C4-2B (cell line): ENCODE results near the gene TMEM11.

Experiments
- ZFX ChIP-seq: fragments of 450-650 bp; IDR thresholded peaks from 2 replicates; pipeline ENCODE4 v1.6.1; 2017
- TF ChIP-seq, protein P1 (sequence below): fragments of 450-650 bp; conservative IDR thresholded peaks from 2 replicates; pipeline ENCODE4 v1.5.1; 2017; ENCODE audit warnings: mild to moderate bottlenecking

DNA sequence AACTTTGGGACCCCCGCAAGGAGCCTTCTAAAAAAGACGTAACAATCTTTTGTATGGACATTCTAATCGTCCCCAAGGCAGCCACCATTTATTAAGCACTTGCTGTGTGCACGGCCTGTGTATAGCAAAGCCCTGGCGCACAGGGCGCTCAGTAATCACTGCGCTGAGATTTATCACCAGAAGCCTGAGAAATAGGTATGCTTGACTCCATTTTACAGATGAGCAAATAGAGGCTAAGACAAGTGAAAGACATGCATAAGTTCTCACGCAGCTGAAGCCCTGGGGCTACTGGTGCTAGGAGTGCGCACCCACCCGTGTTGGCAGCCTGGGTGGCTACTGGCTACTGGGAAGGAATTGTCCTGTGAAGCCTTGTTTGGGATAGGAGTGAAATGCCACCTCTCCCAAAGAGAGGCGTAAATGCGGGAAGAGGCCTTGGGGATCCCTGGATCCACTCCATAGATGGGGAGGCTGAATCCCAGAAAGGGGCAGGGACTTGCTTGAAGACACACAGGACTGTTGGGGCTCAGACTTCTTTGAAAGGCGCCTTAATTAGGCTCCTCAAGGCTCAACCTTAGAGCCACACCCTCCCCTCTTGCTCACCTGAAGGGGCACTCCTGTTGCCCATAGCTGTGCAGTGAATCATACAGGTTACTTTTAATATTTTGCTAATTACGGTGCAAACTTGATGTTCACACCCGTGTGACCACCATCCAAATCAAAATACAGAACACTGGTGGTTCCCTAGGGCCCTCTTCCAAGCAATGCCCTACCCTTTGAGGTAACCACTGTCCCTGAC is 39.9 kb upstream of the TMEM11 start:
- TF ChIP-seq, protein P1, sequence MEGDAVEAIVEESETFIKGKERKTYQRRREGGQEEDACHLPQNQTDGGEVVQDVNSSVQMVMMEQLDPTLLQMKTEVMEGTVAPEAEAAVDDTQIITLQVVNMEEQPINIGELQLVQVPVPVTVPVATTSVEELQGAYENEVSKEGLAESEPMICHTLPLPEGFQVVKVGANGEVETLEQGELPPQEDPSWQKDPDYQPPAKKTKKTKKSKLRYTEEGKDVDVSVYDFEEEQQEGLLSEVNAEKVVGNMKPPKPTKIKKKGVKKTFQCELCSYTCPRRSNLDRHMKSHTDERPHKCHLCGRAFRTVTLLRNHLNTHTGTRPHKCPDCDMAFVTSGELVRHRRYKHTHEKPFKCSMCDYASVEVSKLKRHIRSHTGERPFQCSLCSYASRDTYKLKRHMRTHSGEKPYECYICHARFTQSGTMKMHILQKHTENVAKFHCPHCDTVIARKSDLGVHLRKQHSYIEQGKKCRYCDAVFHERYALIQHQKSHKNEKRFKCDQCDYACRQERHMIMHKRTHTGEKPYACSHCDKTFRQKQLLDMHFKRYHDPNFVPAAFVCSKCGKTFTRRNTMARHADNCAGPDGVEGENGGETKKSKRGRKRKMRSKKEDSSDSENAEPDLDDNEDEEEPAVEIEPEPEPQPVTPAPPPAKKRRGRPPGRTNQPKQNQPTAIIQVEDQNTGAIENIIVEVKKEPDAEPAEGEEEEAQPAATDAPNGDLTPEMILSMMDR: no peak
- no peak for TF ChIP-seq ZFX
